Naive B cell (primary cell): Measurements from ENCODE around the gene COL8A1. TPM values are rescaled to one million over a fixed set of nuclear protein-coding genes. Genes with fewer than 3 reads are reported as not detected.
A peak's percentile ranks its signal among the peaks of the same experiment; 100 is the strongest.

Experiments
- ATAC-seq, 2 donors: fragments of 150-1000 bp; cut with Tn5 transposase; 2 replicates each; pipeline ENCODE4 v1.10.0; 2021; ENCODE audit warnings: low read depth in 2 of 2, mild to moderate bottlenecking in 2 of 2, moderate library complexity in 2 of 2
- DNase-seq: peaks from one replicate; pipeline ENCODE4 v3.0.0; 2022
- H3K27ac Mint-ChIP-seq, 6 donors: one replicate each; pipeline ENCODE4 v1.8.0; 2020 to 2022; ENCODE audit warnings: mild to moderate bottlenecking in 6 of 6, mixed read lengths in 6 of 6, moderate library complexity in 5 of 6, inconsistent platforms in 2 of 6
- H3K27me3 Mint-ChIP-seq, 3 donors: one replicate each; pipeline ENCODE4 v1.8.0; 2021 to 2022; ENCODE audit warnings: mixed read lengths in 3 of 3, mild to moderate bottlenecking in 1 of 3
- H3K36me3 Mint-ChIP-seq, 2 donors: one replicate each; pipeline ENCODE4 v1.8.0; 2020 to 2022; ENCODE audit warnings: mixed read lengths in 2 of 2, inconsistent platforms in 1 of 2, mild to moderate bottlenecking in 1 of 2
- H3K4me1 Mint-ChIP-seq, 3 donors: one replicate each; pipeline ENCODE4 v1.8.0; 2020 to 2022; ENCODE audit warnings: mixed read lengths in 3 of 3, inconsistent platforms in 1 of 3, mild to moderate bottlenecking in 1 of 3, moderate library complexity in 1 of 3
- H3K4me3 Mint-ChIP-seq, 8 donors: one replicate each; pipeline ENCODE4 v1.8.0; 2020 to 2022; ENCODE audit warnings: mild to moderate bottlenecking in 8 of 8, mixed read lengths in 8 of 8, moderate library complexity in 8 of 8, inconsistent platforms in 2 of 8
- H3K9me3 Mint-ChIP-seq, 7 donors: one replicate each; pipeline ENCODE4 v1.8.0; 2020 to 2022; ENCODE audit warnings: mixed read lengths in 7 of 7, mild to moderate bottlenecking in 5 of 7, inconsistent platforms in 2 of 7, moderate library complexity in 1 of 7
- polyA plus RNA-seq, 6 donors: library from polyadenylated mRNA; unstranded; fragments of 300-500 nt; fragmentation: Illumina TruSeq; gene quantifications; one replicate each; pipeline ENCODE4 v1.2.3, GENCODE V29; 2021; ENCODE audit warnings: low read depth in 6 of 6

COL8A1 gene
- polyA plus RNA-seq, 6 donors from 2014 or later, result not detected

DNA sequence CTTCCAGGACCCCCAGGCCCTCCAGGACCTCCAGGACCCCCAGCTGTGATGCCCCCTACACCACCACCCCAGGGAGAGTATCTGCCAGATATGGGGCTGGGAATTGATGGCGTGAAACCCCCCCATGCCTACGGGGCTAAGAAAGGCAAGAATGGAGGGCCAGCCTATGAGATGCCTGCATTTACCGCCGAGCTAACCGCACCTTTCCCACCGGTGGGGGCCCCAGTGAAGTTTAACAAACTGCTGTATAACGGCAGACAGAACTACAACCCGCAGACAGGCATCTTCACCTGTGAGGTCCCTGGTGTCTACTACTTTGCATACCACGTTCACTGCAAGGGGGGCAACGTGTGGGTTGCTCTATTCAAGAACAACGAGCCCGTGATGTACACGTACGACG lies 157.2 kb downstream of the COL8A1 start:
- peaks cover 0 to 2% (median 0%) of the 10 kb centered on the region in 7 donors for H3K9me3 Mint-ChIP-seq
- H3K4me1 Mint-ChIP-seq, result no peaks in the 10 kb centered on the region
- ATAC-seq, result no peak
- H3K36me3 Mint-ChIP-seq, result no peaks in the 10 kb centered on the region
- no peak overlapping the region for H3K27ac Mint-ChIP-seq
- H3K27me3 Mint-ChIP-seq, result peaks cover 0 to 3% (median 3%) of the 10 kb centered on the region in 3 donors
- no peak for DNase-seq
- no peak overlapping the region for H3K4me3 Mint-ChIP-seq

DNA sequence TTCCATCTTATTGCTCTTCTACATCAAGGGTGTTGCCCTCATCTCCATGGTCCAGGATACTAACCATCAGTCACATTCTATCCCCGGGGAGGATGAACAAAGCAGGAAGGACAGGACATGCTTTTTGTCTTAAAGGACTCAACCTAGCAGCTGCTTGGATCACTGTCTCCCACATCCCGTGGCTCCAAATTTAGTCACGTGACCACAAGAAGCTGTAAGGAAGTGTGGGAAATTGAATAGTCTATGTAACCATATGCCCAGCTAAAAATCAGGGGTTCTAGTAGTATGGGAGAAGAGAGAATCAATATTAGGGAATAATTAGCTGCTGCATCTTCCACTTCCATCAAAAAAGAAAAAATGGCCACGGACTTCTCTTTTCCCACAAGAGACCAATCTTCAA lies 161.0 kb downstream of the COL8A1 start:
- Mint-ChIP-seq H3K27ac (no peak overlapping the region), H3K36me3 (peaks cover 0 to 14% of the 10 kb centered on the region in 2 donors), H3K9me3 (peaks cover 3 to 13% (median 5%) of the 10 kb centered on the region in 7 donors), H3K4me1 (no peaks in the 10 kb centered on the region), H3K27me3 (no peaks in the 10 kb centered on the region), H3K4me3 (no peak overlapping the region)
- no peak for ATAC-seq
- no peak for DNase-seq

DNA sequence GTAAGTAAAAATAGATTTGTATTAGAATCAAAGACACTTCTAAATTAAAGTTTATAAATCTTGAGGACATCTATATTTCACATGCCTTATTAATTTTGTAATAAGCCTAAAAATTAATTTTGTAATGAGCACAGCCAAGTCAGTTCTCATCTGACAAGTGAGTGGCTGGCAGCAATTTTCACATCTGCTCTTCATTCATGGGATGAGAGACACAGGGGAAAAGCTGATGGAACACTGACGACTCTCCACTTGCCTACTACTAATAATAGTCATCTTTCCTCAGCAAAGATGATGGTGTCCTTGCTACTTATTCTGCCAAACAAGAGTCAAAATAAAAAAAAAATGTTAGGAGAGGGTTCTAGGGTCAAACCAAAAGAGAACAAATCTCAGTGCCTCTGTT lies 164.9 kb downstream of the COL8A1 start:
- Mint-ChIP-seq H3K36me3 (peaks cover 8 to 30% of the 10 kb centered on the region in 2 donors), H3K4me3 (no peak overlapping the region), H3K27ac (no peak overlapping the region), H3K27me3 (no peaks in the 10 kb centered on the region), H3K9me3 (peaks cover 11 to 27% (median 16%) of the 10 kb centered on the region in 7 donors), H3K4me1 (peaks cover 0 to 3% (median 0%) of the 10 kb centered on the region in 3 donors)
- ATAC-seq, result no peak
- DNase-seq, result no peak

DNA sequence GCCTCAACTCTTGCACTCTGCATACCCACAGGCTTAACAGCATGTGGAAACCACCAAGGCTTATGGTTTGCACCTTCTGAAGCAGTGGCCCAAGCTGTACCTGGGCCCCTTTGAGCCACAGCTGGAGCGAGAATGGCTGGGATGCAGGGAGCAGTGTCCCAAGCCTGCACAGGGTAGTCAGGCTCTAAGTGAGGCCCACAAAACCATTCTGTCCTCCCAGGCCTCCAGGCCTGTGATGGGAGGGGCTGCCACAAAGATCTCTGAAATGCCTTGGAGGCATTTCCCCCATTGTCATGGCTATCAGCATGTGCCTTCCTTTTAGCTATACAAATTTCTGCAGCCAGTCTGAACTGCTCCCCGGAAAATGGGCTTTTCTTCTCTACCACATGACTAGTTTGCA lies 166.8 kb downstream of the COL8A1 start:
- ATAC-seq (no peak), DNase-seq (no peak)
- Mint-ChIP-seq H3K27me3 (no peaks in the 10 kb centered on the region), H3K4me1 (peaks cover 0 to 3% (median 0%) of the 10 kb centered on the region in 3 donors), H3K4me3 (no peak overlapping the region), H3K9me3 (peaks cover 11 to 25% (median 16%) of the 10 kb centered on the region in 7 donors), H3K36me3 (peaks cover 8 to 30% of the 10 kb centered on the region in 2 donors), H3K27ac (peak overlapping the region in 1 of 6 donors; percentile 24)

DNA sequence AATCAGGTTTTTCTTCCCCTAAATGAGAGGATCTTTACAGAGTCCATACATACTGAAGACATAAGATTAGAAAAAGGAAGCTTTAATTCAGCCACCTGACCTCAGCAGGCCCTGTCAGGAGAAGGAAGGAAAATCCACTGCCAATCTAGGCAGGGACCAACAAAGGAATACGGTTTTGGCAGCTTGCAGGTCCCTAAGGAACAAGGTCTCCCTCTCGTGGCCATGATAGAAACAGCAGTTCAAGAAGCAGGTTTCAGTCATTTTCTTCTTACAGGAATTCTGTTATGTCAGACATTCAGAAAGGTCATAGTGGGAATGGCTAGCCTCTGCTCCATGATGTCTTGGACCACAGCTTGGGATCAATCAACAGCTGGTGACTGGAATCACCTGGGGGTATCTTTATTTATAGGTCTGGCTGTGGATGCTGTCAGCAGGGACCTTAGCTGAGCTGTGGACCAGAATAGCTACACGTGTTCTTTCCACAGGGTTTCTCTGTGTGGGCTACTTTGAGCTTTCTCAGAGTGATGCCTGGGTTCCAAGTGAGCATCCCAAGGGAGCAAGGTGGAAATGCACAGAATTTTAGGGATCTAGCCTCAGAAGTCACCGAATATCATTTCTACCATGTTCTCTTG lies 169.9 kb downstream of the COL8A1 start:
- Mint-ChIP-seq H3K27ac (peak overlapping the region in 3 of 6 donors; percentile 12 to 62 (median 38)), H3K4me3 (no peak overlapping the region), H3K27me3 (no peaks in the 10 kb centered on the region), H3K4me1 (peaks cover 0 to 3% (median 0%) of the 10 kb centered on the region in 3 donors), H3K9me3 (peaks cover 9 to 21% (median 15%) of the 10 kb centered on the region in 7 donors), H3K36me3 (peaks cover 8 to 21% of the 10 kb centered on the region in 2 donors)
- DNase-seq, result peak; percentile 39
- ATAC-seq, result peak in 1 of 2 donors; percentile 32

DNA sequence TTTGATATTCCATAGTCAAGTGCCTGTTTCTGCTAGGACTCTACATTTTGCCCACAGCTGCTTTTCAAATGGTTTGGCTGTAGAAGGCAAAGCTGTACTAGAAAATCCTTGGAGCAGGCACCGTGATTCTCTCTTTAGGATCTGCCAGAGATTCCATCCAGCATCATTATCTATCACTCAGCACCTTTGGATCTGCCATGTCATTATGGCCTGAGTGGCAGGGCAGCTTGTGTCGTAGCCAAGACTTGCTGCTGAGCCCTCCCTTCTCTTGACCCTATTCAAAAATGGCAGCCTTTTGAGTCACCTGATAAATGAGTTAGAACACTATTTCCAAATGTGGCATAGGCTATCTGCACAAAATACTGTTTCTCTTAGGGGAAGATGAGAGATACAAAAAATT lies 171.2 kb downstream of the COL8A1 start:
- Mint-ChIP-seq H3K4me3 (no peak overlapping the region), H3K27ac (peak overlapping the region in 1 of 6 donors; percentile 30), H3K9me3 (peaks cover 6 to 14% (median 11%) of the 10 kb centered on the region in 7 donors), H3K36me3 (peaks cover 8 to 14% of the 10 kb centered on the region in 2 donors), H3K27me3 (no peaks in the 10 kb centered on the region), H3K4me1 (peaks cover 0 to 3% (median 0%) of the 10 kb centered on the region in 3 donors)
- ATAC-seq, result no peak
- DNase-seq, result no peak

DNA sequence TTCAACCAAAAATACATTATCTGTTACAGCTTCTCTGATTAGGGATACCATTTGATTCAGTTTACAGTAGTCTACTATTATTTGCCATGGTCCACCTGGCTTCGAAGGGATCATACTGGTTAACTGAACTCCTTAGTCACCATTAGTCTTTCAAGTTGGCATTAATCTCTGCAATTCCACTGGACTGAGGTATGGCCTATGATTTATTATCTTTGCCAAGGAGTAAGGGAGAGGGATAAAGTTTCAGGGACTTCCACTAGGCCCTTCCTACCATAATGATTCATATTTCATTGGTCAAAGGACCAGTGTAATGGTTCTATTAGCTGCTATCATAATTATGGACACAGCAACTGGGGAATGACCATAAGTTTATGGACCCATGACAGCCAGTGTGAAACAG lies 172.0 kb downstream of the COL8A1 start:
- Mint-ChIP-seq H3K4me1 (peaks cover 0 to 3% (median 2%) of the 10 kb centered on the region in 3 donors), H3K27ac (peak overlapping the region in 1 of 6 donors; percentile 3), H3K4me3 (no peak overlapping the region), H3K27me3 (no peaks in the 10 kb centered on the region), H3K9me3 (peaks cover 5 to 10% (median 6%) of the 10 kb centered on the region in 7 donors), H3K36me3 (peaks cover 6 to 8% of the 10 kb centered on the region in 2 donors)
- DNase-seq (no peak), ATAC-seq (no peak)

DNA sequence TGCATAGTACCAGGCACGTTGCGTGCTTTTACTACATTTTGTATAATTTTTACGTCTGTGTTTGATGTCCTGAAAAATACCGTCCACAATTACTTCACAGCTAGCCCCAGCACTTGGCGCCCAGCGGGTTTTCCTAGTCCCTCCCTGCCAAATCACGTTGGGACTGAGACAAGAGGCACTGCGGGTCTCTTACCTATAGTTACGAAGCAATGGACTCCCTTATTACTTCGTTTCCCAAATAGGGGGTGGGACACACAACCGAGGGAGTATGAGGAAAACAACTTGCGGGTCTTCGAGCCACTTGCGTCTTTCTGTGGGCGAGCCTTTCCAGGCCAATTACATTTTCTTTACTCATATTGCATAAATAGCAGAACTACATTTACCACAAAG lies 178.6 kb downstream of the COL8A1 start:
- H3K27ac Mint-ChIP-seq, result peak overlapping the region; percentile 99 to 100 (median 99)
- H3K27me3 Mint-ChIP-seq, result no peaks in the 10 kb centered on the region
- no peaks in the 10 kb centered on the region for H3K36me3 Mint-ChIP-seq
- ATAC-seq, result no peak
- H3K4me1 Mint-ChIP-seq, result peaks cover 23 to 39% (median 26%) of the 10 kb centered on the region in 3 donors
- peak overlapping the region; percentile 94 to 99 (median 97) for H3K4me3 Mint-ChIP-seq
- DNase-seq, result no peak
- no peaks in the 10 kb centered on the region for H3K9me3 Mint-ChIP-seq

DNA sequence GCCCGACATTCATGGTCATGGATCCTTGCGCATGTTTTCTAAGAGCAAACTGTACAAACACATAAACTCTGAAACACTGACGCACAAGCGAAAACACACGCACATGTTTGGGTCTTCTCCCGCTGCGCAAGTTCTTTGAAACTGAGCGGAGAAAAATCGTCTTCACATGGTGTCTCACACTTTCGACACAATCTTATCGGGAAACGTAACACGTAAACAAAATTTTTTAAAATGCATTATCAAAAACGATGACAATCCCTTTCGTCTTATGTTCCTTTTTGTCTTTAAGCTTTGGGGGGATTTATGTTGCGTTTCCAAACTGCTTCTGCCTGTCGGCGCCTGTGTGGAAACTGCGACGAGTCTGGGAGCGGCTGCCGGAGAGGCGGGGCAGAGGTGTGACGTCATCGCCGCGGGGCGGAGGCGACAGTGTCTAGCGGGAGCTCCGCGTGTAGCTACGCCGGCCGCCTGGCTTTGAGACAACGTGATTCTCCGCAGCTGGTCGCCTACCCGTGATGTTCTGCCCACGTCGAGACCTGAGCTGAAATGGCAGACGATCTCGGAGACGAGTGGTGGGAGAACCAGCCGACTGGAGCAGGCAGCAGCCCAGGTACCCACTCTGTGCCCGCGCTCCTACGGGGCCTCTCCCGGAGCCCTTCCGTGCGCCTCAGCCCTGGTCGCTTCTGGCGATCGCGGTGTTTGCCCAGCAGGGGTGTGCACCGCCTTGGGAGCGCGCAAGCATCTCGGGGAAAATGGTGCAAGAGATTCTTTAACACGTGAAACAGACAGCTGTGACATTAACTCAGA lies 179.2 kb downstream of the COL8A1 start, which contains the start of gene CMSS1:
CMSS1 (plus strand) TSS at position 426 of the 804 bp plus-strand sequence.
- Mint-ChIP-seq H3K9me3 (no peaks in the 10 kb centered on the region), H3K36me3 (no peaks in the 10 kb centered on the region), H3K27ac (peak within 1 kb of the TSS; percentile 99 to 100 (median 99)), H3K27me3 (no peaks in the 10 kb centered on the region), H3K4me1 (peaks cover 23 to 42% (median 26%) of the 10 kb centered on the region in 3 donors), H3K4me3 (peak within 1 kb of the TSS; percentile 94 to 99 (median 97))
- peak; percentile 98 for DNase-seq
- ATAC-seq, result peak; percentile 83 to 88

DNA sequence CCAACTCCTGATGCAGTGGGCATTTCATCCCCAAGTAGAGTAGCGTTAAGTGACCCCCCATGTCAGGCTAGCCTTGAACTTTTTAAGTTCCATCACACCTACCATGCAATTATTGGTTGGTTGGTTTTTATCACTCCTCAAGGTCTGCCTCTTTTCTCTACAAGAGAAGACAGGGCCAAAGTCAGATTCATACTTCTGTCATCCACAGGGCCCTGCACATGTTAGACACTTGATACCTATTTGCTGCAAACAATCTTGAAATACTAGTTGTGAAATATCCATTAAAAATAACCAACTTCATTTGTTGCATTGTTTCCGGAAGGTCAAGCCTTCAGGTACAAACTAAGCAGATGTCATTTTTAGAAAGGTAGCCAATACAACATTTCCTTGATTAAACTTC lies 180.4 kb downstream of the COL8A1 start:
- Mint-ChIP-seq H3K4me1 (peaks cover 23 to 45% (median 31%) of the 10 kb centered on the region in 3 donors), H3K36me3 (no peaks in the 10 kb centered on the region), H3K27me3 (no peaks in the 10 kb centered on the region), H3K27ac (peak overlapping the region; percentile 99 to 100 (median 99)), H3K9me3 (no peaks in the 10 kb centered on the region), H3K4me3 (peak overlapping the region in 7 of 8 donors; percentile 77 to 99 (median 97))
- no peak for ATAC-seq
- no peak for DNase-seq

DNA sequence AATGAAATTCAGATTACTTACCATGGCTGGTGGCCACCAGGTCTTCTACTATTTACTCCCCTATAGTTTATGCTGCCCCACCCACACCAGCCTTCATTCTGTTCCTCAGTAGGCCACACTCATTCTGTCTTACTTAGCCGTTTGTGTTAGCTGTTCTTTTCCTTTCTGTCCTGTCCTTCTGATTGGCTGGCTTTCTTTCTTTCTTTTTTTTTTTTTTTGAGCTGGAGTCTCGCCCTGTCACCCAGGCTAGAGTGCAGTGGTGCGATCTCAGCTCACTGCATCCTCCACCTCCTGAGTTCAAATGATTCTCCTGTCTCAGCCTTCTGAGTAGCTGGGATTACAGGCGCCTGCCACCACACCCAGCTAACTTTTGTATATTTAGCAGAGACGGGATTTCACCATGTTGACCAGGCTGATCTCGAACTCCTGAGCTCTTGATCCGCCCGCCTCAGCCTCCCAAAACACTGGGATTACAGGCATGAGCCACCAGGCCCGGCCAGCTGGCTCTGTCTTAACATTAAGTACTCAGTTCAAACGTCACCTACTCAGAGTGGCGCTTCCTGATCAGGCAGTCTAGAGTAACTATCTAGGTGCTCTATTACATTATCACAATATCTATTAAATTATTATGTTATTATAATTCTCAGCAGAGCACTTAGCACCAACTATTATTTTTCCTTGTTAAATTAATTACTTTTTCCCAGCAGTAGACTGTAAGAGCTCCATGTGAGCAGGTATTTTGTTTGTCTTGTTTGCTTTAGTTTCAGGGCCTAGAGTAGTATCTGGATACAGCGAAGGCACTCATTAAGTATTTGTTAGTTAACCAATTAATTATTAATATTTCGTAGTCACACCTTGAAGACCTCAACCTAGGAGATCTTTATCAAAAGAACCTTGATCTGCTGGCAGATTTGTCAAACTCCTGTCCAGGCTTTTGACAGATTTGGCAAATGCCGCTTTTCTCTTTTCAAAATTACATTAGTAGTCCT lies 185.6 kb downstream of the COL8A1 start:
- Mint-ChIP-seq H3K27ac (peak overlapping the region in 2 of 6 donors; percentile 45 to 61), H3K9me3 (no peaks in the 10 kb centered on the region), H3K4me1 (peaks cover 0 to 21% (median 14%) of the 10 kb centered on the region in 3 donors), H3K4me3 (peak overlapping the region in 1 of 8 donors; percentile 18), H3K36me3 (no peaks in the 10 kb centered on the region), H3K27me3 (no peaks in the 10 kb centered on the region)
- no peak for DNase-seq
- ATAC-seq, result no peak

DNA sequence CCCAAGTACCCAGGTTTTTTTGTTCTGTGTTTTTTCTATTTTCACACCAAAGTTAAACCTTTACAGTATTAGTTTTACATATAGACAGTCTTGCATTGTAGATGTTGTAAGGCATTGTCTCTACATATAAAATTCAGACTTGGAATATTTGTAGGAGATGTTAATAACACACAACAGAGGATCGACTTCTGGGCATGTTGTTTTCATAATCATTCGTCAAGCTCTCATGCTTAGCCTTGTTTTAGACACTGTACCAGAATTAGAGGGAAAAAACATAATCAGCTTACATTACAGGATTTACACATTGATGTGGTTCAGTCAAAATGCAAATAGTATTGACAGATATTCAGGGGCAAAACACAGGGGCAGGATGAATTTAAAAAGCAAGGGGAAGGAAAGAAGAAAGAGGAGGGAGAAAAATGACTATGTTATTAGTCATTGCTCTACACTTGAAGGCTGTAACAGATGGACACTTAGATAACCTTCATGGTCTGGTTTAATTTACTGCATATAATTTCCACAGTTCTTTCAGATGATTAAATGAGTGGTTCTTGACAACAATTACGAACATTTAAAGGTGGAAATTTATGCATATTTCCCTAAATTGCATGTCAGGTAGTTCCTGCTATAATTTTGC lies 186.7 kb downstream of the COL8A1 start:
- H3K9me3 Mint-ChIP-seq, result no peaks in the 10 kb centered on the region
- H3K36me3 Mint-ChIP-seq, result no peaks in the 10 kb centered on the region
- no peaks in the 10 kb centered on the region for H3K27me3 Mint-ChIP-seq
- peaks cover 0 to 16% (median 11%) of the 10 kb centered on the region in 3 donors for H3K4me1 Mint-ChIP-seq
- H3K27ac Mint-ChIP-seq, result no peak overlapping the region
- DNase-seq, result no peak
- H3K4me3 Mint-ChIP-seq, result no peak overlapping the region
- ATAC-seq, result no peak
